GM19324 (cell line): ENCODE results near the gene TBC1D22A.

Experiments used
- ATAC-seq: cut with Tn5 transposase; IDR thresholded peaks from one replicate; pipeline ENCODE4 v1.9.1; 2021; ENCODE audit warnings: mild to moderate bottlenecking, moderate library complexity; ENCODE audit not compliant: unreplicated experiment, low FRiP score

The TBC1D22A gene

GRCh38 chr22:47001288-47001687, 238.8 kb downstream of the TBC1D22A start:
- ATAC-seq, result no peak

GRCh38 chr22:47002692-47003091, 240.2 kb downstream of the TBC1D22A start:
- ATAC-seq, result no peak

- ATAC-seq, result no peak
Observed at GRCh38 chr22:47005506-47006408, 243.3 kb downstream of the TBC1D22A start.

- ATAC-seq, result no peak
Observed at GRCh38 chr22:47006433-47006832, 244.0 kb downstream of the TBC1D22A start.

DNA sequence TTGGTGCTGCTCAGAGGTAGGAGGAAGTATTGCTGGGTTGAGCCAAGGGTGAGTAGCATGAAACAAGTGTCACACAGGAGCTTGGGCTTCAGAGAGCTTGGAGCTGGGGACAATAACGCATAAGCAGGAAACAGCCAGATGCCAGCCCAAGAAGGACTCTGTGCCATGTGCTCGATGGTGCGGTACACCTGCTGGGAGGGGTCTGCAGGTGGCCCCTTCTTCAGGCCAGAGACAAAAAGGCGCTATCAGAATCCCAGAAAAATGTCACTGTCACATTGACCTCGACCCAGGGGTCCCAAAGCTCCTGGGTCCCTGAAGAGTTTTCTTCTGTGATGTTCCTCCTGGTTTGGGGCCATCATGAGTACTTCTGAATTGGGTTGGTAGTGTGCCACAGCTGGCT, 244.4 kb downstream of the TBC1D22A start:
- no peak for ATAC-seq

GRCh38 chr22:47007496-47007895, 245.0 kb downstream of the TBC1D22A start:
- ATAC-seq, result no peak

DNA sequence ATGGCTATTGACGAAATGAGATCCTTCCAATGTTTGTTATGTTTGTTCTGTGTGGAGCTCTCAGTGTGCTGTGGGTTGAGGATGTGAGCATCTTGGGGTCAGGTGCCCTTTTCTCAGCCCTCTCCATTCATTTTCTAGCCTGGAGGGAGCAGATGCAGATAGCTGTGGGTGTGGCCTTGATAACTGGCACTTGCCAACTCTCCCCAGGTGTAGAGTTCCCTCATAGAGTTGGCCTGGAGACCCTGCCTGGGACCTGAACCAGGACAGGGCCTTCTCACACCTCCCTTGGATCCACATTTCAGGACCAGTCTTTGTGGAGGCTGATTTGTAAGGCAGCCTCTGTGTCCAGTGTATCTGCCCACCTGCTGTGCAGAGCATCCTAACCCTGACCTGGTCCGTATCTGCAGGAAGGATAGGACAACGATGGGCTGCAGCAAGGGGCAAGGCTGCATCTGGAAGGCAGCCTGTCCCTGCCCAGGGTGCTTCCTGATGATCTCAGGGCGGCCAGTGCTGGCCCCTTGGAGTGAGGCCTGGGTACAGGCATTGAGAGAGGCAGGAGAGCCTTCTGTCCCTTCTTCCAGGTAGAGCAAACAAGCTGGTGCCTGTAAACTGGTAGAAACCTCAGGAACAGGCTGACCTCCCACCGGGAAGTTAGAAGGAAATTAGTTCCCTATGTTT, 245.9 kb downstream of the TBC1D22A start:
- no peak for ATAC-seq

DNA sequence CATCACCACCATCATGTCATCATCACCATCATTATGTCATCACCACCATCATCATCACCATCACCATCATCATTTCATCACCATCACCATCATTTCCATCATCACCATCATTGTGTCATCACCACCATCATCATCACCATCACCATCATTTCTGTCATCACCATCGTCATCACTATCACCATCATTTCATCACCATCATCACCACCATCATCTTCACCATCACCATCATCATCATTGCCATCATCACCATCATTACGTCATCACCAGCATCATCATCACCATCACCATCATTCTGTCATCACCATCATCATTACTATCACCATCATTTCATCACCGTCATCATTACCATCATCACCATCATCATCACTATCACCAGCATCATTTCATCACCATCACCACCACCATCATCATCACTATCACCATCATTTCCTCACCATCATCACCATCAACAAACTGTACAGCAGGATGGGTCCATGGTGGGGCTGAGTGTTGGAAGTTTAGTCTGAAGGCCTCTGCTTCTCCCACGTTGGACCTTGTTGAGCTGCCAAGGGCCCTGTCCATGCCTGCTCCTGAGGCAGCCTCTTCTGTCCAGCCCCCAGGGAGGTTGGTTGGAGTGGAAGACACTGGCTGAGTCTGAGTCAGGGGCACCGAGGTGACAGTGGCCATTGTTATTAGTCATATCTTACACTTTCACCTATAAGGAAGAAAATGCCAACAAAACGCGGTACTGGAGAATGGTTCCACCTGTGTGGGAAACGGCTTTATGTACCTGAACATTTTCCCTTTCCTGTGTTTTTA, 247.1 kb downstream of the TBC1D22A start:
- ATAC-seq, result no peak

- ATAC-seq, result no peak
Observed at GRCh38 chr22:47010211-47010610, 247.8 kb downstream of the TBC1D22A start.

- no peak for ATAC-seq
Observed at GRCh38 chr22:47011131-47011858, 248.8 kb downstream of the TBC1D22A start.

GRCh38 chr22:47011859-47012258, 249.4 kb downstream of the TBC1D22A start:
- no peak for ATAC-seq

GRCh38 chr22:47012589-47013370, 250.3 kb downstream of the TBC1D22A start:
- no peak for ATAC-seq

GRCh38 chr22:47013861-47014635, 251.6 kb downstream of the TBC1D22A start:
- no peak for ATAC-seq

GRCh38 chr22:47014636-47015345, 252.3 kb downstream of the TBC1D22A start:
- no peak for ATAC-seq

DNA sequence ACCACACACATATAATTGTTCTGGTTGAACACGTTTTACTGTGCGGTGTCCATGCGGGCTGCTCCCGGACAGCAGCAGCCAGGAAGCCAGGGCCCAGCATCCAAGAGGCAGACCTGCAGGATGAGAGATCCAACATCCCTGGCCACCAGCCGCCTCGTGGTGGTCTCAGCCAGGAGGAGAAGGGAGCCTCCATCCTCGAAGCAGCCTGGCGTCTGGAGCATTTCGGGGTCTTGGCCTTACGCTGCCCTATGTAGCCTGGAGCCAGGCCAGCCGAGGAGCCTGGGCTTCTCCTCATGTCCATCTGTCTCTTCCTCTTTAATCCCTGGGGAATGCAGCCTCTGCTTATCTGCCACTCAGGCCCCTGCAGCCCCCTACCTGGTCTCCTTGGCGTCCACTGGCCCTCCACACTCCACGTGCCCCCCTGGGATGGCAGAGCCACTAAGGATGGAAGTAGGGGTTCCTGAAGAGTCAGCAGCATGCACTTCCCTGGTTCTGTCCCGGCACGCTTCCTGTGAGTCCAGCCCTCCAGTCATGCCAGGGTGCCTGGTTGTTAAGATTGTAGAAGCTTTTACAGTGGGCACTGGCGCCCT, 253.2 kb downstream of the TBC1D22A start:
- no peak for ATAC-seq

DNA sequence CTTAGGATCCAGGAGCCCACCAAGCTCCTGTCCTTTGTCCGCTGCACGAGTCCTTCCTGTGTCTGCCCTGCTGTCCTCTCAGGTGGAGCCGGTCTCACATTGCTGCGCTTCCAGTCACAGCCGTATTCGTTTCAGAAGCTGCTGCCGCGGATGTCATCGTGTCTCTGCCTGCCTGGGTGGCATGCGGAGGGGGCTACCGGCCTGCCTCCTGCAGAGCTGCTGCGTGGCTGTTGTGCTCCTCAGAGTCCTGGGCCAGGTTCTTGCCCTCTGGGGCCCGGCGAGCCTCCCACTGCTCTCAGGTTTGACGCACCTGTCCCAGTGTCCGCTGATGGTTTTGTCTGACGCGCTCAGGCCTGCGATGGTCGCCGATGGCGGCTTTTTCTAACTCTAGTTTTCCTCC, 254.2 kb downstream of the TBC1D22A start:
- ATAC-seq, result no peak

DNA sequence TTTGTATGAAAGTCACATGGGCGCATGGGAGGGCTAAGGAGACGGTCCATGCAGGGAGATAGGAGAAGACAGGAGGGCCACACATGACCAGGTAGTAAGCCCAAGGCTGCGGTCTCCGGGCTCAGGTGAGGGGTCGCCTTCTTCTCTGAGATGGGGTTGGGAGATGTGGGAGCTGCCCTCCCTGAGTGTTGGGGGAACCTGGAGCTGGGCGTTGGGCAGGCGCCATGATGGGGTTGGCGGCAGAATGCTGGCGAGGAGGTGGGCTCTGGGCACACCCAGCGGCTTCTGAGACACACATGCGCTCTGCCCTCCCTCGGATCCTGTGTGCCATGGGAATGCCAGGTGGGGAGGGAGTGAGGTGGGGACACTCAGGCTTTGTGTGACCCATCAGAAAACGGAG, 254.8 kb downstream of the TBC1D22A start:
- ATAC-seq, result no peak
